Stimulated activated CD4-positive, alpha-beta T cell treated with anti-CD3 and anti-CD28 coated beads, Interleukin-1b, Interleukin-23, amount 100 ng/mL, for 48 hours (primary cell): ENCODE data around the gene KAZN.

Experiments used
- DNase-seq: peaks from one replicate; pipeline ENCODE4 v3.0.0-alpha.2; 2020

KAZN gene

DNA sequence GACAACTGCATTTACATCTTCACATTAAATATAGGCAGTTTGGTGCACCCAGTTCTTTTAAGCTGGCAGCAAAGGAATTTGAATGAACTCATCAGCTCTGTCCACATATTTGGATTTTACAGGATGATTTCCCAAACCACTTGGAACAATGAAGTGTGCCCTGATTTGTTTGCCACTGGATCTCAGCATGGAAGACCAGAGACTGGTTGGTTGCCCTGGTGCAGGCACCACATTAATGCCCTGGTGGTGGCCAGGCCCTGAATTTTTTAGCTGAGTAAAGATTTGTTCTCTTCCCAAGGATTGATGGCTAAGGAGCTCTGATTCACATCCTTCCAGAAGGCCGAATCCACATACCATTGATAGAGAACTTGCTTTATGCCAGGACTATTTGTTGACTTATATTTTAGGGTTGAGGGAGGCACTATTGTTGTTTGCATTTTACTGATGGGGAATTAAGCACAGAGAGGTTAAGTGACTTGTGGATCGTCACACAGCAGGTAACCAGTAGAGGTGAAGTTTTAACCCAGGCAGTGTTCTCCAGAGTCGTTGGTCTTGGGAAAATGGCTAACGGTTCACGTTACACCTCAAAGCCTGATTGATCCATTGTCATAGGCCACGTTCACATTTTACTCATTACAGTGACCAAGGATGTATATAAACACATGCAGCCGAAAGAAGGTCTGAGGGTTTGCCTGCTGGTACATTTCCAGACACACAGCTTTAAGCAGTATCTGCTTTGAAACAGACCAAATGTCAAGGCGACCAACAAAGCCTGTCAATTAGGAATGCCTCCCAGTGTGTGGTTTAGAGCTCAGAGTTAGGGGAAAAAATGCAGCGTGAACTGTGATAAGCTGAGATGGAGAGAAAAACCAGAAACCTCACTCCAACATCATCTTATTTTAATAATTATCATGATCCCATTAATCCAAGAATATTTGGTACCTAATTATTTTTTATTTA is 50.7 kb downstream of the KAZN start:
- DNase-seq, result no peak

DNA sequence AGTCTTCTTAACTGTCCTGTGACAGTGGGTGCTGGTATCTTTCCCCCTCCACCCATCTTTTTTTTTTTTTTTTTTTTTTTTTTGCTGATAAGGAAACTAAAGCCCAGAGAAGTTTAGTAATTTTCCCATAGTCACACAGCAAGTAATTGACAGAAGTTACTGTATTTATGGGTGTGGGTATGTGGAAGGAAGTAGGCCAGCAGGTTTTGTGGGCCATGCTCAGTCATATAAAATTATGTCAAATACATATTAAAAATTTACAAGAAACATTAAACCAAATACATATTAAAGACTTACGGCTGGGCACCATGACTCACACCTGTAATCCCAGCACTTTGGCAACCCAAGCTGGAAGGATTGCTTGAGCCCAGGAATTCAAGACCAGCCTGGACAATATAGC is 51.5 kb downstream of the KAZN start:
- no peak for DNase-seq

- no peak for DNase-seq
Observed at GRCh38 chr1:14650951-14651350, 52.5 kb downstream of the KAZN start.

- DNase-seq, result no peak
Observed at GRCh38 chr1:14652840-14653239, 54.4 kb downstream of the KAZN start.

DNA sequence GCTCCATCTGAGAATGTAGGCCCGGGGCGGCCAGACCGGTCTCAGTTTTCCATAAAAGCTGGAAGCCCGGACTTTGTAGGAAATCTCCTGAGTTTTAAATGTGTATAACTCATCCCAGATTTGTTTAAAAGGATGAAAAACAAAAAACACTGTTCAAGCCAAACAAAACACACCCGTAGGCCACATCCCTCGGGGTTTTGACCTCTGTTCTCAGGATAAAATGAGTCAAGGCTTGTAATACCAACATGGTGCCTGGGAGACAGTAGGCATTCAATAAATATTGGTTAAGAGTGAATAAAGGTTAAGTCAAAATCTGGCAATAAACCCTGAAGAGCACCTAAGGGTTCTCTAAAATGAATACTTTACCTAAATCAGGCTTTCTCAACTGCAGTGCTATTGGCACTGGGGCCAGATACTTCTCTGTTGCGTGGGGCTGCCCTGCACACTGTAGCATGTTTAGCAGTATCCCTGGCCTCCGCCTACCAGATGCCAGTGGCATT is 55.0 kb downstream of the KAZN start:
- no peak for DNase-seq

GRCh38 chr1:14654554-14654953 is 56.1 kb downstream of the KAZN start:
- DNase-seq, result no peak

- no peak for DNase-seq
Observed at GRCh38 chr1:14655385-14655784, 56.9 kb downstream of the KAZN start.

DNA sequence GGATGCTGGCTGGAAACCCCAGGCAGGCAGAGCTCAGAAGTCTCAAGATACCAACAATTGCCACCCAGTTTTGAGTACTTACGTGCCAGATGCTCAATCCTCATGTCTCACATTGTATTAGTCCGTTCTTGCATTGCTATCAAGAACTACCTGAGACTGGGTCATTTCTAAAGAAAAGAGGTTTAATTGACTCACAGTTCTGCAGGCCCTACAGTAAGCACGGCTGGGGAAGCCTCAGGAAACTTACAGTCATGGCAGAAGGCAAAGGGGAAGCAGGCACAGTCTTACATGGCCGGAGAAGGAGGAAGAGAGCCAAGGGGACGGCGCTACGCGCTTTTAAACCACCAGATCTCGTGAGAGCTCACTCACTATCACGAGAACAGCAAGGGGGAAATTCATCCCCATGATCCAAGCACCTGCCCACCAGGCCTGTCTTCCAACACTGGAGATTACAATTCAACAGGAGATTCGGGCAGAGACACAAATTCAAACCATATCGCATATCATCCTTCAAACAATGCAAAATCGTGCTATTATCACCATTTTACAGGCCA is 58.0 kb downstream of the KAZN start:
- DNase-seq, result no peak

GRCh38 chr1:14658642-14659041 is 60.2 kb downstream of the KAZN start:
- no peak for DNase-seq

GRCh38 chr1:14659913-14660312 is 61.4 kb downstream of the KAZN start:
- DNase-seq, result no peak

DNA sequence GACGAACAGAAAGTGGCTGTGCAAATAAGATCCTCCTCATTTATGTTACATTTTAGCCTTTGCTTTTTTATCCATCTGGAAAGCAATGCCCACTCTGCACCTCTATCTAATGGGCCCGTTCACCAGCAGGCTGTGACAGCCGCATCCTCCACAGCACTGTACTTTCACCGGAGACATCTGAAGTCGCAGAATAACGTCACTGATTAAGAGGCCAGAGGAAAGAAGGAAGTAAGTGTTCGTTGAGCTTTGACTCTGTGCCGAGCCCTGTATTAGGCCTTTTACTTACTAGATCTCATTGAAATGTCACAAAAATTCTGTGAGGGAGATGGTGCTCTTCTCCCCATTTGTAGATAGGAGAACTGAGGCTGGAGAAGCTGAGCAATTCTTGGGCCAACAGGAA is 62.3 kb downstream of the KAZN start:
- no peak for DNase-seq

DNA sequence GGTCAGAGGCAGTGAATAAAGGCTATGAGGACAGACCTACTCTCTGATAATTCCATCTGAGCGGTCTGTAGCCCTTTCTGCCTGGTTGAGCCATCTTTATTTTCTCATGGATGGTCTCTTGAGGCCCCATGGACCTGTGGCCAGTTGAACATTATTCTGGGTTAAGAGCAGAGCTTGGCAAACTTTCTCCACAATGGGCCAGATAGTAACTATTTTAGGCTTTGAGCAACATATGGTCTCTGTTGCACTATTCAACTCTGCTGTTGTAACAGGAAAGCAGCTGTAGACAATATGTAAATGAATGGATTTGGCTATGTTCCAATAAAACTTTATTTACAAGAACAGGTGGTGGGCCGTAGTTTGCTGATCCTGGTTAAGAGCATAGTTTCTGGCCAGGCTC is 62.7 kb downstream of the KAZN start:
- DNase-seq, result no peak

DNA sequence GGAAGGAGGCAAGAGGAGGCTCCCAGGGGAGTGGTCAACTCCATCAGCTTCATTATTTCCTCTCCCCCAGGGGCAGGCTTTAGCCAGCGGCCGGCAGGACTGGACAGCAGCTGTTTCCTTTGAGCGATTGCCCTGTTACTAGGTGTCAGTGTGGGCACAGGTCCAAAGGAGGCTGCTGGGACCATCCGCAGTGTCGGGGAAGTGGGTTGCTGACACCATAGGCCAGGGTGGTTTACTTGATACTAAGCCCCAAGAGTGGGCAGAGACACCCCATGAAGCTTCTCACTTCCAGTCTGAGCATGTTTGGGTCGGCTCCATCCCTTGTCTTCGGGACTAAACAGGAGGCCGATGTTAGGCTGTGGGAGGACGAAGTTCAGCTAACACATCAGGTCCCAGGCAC is 63.6 kb downstream of the KAZN start:
- DNase-seq, result no peak

GRCh38 chr1:14663773-14664172 is 65.3 kb downstream of the KAZN start:
- no peak for DNase-seq

GRCh38 chr1:14666373-14666772 is 67.9 kb downstream of the KAZN start:
- DNase-seq, result no peak

DNA sequence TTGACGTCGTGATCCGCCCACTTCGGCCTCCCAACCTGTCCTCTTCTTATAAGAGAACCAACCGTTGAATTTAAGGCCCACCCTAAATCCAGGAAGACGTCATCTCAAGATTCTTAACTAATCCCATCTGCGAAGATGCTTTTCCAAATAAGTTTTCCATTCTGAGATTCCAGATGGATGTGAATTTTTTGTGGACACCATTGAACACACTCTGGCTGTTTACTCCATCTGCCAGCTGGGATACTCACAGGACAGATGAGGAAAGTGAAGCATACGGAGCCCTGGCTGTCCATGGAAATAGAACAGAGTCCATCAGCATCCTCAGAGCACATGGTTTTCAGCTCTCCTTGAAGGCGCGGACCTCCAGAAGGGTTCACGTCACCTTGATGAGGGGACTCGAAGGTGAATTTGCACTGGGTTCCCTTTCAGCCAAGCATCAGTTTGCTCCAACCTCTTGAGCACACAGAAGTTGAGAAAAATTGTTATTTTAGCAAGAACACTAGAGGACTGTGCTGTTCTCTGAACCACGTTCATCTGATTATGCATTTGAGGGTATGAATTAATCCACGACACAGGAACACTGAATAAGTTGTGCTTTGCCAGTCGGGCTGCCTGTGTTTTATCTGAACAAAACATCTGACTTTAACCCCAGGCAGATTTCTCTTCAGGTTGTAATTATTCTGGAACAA is 68.6 kb downstream of the KAZN start:
- no peak for DNase-seq

DNA sequence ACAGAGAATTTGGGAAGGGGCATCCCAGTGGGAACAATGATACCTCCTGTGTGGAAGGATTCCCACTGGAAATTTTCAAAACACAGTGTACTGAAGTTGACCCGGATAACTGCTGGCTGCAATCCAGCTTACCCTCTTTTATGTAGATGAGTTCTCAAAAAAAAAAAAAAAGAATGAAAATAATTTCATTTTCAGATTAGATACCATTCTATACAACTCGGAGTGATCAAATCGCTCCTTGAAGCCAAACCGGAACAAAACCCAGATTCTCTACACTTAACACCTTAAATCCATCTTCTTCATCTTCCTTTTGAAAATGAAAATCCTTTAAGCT is 69.1 kb downstream of the KAZN start:
- no peak for DNase-seq

DNA sequence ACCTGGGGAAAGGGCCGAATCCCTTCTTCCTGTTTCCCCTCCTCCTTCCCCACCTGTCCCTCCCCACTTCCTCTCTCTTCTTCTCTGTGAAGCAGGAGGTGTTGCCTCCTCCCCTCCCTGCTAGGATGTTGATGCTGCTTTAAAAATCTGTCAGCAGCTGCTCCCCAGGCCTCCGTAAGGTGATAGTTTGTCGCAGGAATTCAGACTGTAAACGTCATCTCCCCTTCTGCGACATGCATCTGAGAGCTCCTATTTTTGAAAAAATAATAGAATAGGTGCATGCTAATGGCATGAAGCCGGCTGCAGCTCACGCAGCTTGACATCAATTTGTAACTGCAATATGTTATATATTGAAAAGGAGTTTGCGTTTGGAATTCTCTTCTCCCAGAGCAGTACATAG is 70.1 kb downstream of the KAZN start:
- no peak for DNase-seq

- no peak for DNase-seq
Observed at GRCh38 chr1:14672005-14672404, 73.5 kb downstream of the KAZN start.

DNA sequence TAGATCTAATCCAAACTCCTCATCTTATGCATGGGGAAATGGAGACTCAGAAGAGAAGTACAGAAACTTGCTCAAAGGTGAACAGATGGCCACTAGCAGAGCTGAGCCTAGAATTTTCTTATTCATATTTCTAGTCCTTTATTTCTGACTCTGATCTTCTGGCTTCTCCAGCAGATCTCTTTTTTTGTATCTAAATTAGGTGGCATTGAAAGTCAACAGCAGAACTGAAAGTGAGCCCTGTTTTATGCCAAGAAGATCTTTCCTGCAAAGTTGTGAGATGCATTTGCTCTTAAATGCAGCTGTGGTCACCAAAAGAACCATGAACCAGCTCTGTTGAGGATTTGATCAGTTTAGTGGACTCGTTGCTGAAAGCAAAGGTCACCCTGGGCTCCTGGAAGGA is 75.5 kb downstream of the KAZN start:
- no peak for DNase-seq

DNA sequence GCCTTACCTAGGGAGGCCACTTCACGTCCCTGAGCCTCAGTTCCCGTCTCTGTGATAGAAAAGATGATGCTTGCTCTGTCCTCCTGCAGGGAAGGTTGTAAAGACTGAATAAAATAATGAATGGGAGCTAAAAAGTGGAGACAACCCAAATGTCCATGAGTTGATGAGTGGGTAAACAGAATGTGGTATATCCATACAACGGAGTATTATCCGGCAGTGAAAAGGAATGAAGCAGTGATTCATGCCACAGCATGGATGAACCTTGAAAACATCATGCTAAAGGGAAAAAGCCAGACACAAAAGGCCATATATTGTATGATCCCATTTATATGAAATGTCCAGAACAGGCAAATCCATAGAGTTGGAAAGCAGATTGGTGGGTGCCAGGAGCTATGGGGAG is 77.9 kb downstream of the KAZN start:
- no peak for DNase-seq

- DNase-seq, result no peak
Observed at GRCh38 chr1:14677292-14677971, 78.9 kb downstream of the KAZN start.

DNA sequence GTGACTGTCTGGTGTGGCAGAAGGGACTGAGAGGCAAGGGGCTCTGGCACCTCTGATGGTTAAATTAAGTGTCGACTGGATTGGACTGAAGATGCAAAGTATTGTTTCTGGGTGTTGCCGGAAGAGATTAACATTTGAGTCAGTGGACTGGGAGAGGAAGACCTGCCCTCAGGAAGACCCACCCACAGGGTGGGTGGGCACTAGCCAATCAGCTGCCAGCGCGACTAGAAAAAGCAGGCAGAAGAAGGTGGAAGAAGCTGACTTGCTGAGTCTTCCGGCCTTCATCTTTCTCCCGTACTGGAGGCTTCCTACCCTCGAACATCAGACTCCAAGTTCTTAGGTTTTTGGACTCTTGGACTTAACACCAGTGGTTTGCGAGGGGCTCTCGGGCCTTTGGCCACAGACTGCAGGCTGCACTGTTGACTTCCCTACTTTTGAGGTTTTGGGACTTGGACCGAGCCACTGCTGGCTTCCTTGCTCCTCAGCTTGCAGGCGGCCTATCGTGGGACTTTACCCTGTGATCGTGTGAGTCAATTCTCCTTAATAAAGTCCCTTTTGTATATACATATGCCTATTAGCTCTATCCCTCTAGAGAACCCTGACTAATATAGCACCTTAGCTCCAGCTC is 79.6 kb downstream of the KAZN start:
- no peak for DNase-seq
